Osteocyte (in vitro differentiated cells): Measurements from ENCODE around the gene NPHS1. TPM values are rescaled to one million over a fixed set of nuclear protein-coding genes. Genes with fewer than 3 reads are reported as not detected.

Experiments used
- DNase-seq: peaks from one replicate; pipeline ENCODE4 v3.0.0; 2021; ENCODE audit warnings: mixed read lengths; ENCODE audit not compliant: unreplicated experiment; ENCODE audit errors: extremely low spot score
- H3K27ac Mint-ChIP-seq: one replicate; pipeline ENCODE4 v1.8.0; 2021; ENCODE audit warnings: mild to moderate bottlenecking, mixed read lengths; ENCODE audit not compliant: unreplicated experiment
- H3K27me3 Mint-ChIP-seq: one replicate; pipeline ENCODE4 v1.8.0; 2021; ENCODE audit warnings: mixed read lengths; ENCODE audit not compliant: unreplicated experiment
- H3K36me3 Mint-ChIP-seq: one replicate; pipeline ENCODE4 v1.8.0; 2021; ENCODE audit warnings: mixed read lengths; ENCODE audit not compliant: unreplicated experiment
- H3K4me1 Mint-ChIP-seq: one replicate; pipeline ENCODE4 v1.8.0; 2021; ENCODE audit warnings: mixed read lengths; ENCODE audit not compliant: unreplicated experiment
- H3K4me3 Mint-ChIP-seq: one replicate; pipeline ENCODE4 v1.8.0; 2021; ENCODE audit warnings: mild to moderate bottlenecking, moderate library complexity, mixed read lengths; ENCODE audit not compliant: unreplicated experiment
- H3K9me3 Mint-ChIP-seq: one replicate; pipeline ENCODE4 v1.8.0; 2021; ENCODE audit warnings: mixed read lengths; ENCODE audit not compliant: unreplicated experiment
- total RNA-seq: library from RNA; stranded (reverse); gene quantifications from 2 replicates; pipeline ENCODE4 v1.2.1, GENCODE V29; 2021
- TF ChIP-seq, protein P1 (sequence below): fragments of 200-600 bp; sonication (generic); IDR thresholded peaks from 2 replicates; pipeline ENCODE4 v1.5.0; 2021; ENCODE audit warnings: antibody characterized with exemption, mild to moderate bottlenecking, moderate library complexity

The NPHS1 gene
- total RNA-seq, 1 donor from 2014 or later = not detected

DNA sequence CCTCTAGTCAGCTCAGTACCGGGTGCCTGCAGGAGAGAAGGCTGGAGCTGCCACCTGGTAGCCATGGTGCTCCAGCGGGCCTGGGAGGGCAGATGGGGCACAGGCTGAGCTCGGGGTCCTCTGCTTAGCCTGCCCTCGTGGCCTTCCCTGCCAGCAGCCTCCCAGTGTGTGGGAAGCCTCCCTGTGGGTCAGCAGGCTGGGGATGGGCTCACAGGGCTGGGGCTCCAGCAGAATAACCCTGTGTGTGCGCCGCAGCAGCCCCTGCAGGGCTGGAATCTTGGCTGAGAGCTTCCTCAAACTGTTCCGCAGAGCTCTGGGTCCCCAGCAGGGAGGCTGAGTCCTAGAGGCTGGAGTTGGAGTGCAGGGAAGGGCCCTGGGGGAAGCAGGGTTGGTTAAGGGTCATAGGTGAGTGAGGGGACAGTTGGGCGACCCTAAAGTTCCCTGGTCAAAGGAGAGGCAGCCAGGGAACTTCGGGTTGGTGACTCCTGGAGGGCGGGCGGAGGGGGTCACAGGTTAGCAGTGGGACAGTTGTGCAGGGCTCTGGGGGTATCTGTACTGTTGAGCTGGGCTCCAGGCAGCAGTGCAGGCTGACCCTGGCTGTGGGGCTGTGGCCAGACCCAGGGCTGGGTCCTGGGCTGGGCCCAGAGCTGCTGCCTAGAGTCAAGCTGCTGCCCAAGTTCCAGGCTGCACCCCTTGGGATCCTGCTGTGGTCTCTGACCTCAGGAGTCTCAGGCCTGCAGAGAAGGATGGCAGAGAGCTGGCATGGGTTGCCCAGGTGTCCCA is 62.9 kb downstream of the NPHS1 start:
- Mint-ChIP-seq H3K4me3 (no peak overlapping the region), H3K36me3 (no peaks in the 10 kb centered on the region), H3K27me3 (no peaks in the 10 kb centered on the region), H3K27ac (no peak overlapping the region), H3K4me1 (no peaks in the 10 kb centered on the region), H3K9me3 (no peaks in the 10 kb centered on the region)
- DNase-seq = no peak
- TF ChIP-seq, protein P1, sequence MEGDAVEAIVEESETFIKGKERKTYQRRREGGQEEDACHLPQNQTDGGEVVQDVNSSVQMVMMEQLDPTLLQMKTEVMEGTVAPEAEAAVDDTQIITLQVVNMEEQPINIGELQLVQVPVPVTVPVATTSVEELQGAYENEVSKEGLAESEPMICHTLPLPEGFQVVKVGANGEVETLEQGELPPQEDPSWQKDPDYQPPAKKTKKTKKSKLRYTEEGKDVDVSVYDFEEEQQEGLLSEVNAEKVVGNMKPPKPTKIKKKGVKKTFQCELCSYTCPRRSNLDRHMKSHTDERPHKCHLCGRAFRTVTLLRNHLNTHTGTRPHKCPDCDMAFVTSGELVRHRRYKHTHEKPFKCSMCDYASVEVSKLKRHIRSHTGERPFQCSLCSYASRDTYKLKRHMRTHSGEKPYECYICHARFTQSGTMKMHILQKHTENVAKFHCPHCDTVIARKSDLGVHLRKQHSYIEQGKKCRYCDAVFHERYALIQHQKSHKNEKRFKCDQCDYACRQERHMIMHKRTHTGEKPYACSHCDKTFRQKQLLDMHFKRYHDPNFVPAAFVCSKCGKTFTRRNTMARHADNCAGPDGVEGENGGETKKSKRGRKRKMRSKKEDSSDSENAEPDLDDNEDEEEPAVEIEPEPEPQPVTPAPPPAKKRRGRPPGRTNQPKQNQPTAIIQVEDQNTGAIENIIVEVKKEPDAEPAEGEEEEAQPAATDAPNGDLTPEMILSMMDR = no peak

DNA sequence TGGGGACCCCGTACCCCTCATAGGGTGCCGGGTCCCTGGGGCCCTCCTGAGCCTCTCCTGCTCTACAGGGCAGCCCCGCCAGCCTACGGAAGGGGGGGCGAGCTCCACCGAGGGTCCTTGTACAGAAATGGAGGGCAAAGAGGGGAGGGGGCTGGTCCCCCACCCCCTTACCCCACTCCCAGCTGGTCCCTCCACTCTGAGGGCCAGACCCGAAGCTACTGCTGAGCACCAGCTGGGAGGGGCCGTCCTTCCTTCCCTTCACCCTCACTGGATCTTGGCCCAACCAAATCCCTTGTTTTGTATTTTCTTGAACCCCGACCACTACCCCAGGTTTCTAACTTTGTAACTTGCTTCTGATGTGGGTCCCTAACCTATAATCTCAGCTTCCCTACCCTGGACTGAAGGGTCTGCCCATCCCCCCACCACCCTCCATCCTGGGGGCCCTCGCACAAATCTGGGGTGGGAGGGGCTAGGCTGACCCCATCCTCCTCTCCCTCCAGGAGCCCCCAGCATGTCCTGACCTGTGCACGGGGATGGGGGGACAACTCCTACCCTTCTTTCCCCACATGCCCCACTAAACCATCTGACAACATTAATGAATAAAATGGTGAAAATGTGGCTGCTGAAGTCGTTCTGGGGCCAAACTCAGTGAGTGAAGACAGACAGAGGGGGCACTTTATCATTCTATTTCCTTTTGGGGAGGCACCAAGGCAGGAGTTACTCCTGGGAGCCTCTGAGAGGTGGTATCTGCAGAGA is 63.9 kb downstream of the NPHS1 start:
- Mint-ChIP-seq H3K27me3 (no peaks in the 10 kb centered on the region), H3K4me3 (no peak overlapping the region), H3K36me3 (peaks cover 2% of the 10 kb centered on the region), H3K27ac (no peak overlapping the region), H3K4me1 (no peaks in the 10 kb centered on the region), H3K9me3 (no peaks in the 10 kb centered on the region)
- no peak for DNase-seq
- TF ChIP-seq, protein P1 = no peak

- TF ChIP-seq, protein P1 = no peak
- Mint-ChIP-seq H3K36me3 (peaks cover 4% of the 10 kb centered on the region), H3K4me1 (no peaks in the 10 kb centered on the region), H3K27ac (no peak overlapping the region), H3K9me3 (no peaks in the 10 kb centered on the region), H3K27me3 (no peaks in the 10 kb centered on the region), H3K4me3 (no peak overlapping the region)
- DNase-seq = no peak
These were observed 65.0 kb downstream of the NPHS1 start for GRCh38 chr19:35787227-35787799.

DNA sequence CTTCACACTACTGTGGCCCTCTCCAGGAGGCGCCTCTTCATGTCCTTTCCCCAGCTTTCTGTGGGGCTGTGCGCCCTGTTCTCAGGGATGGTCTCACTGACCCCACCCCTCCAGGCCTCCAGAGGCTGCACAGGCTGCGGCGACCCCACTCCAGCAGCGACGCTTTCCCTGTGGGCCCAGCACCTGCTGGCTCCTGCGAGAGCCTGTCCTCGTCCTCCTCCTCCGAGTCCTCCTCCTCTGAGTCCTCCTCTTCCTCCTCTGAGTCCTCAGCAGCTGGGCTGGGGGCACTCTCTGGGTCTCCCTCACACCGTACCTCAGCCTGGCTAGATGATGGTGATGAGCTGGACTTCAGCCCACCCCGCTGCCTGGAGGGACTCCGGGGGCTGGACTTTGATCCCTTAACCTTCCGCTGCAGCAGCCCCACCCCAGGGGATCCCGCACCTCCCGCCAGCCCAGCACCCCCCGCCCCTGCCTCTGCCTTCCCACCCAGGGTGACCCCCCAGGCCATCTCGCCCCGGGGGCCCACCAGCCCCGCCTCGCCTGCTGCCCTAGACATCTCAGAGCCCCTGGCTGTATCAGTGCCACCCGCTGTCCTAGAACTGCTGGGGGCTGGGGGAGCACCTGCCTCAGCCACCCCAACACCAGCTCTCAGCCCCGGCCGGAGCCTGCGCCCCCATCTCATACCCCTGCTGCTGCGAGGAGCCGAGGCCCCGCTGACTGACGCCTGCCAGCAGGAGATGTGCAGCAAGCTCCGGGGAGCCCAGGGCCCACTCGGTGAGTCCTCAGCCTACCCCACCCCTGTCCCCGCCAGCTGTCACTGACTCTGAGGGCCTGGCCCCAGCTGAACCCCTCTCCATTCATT is 65.8 kb downstream of the NPHS1 start:
- H3K9me3 Mint-ChIP-seq = no peaks in the 10 kb centered on the region
- no peak overlapping the region for H3K27ac Mint-ChIP-seq
- no peak overlapping the region for H3K4me3 Mint-ChIP-seq
- H3K27me3 Mint-ChIP-seq = no peaks in the 10 kb centered on the region
- no peak for DNase-seq
- H3K4me1 Mint-ChIP-seq = no peaks in the 10 kb centered on the region
- TF ChIP-seq, protein P1 = no peak
- peaks cover 6% of the 10 kb centered on the region for H3K36me3 Mint-ChIP-seq
